HG02938 (cell line): ENCODE measurements around the gene CSAG1.
"Not testable (repeated sequence)": the region's sequence is repeated elsewhere in the genome, so short reads cannot be mapped to it uniquely, and the experiment has no call there.

Experiments
- ATAC-seq: cut with Tn5 transposase; IDR thresholded peaks from one replicate; pipeline ENCODE4 v1.9.1; 2021; ENCODE audit warnings: mild to moderate bottlenecking, moderate library complexity; ENCODE audit not compliant: unreplicated experiment

Gene CSAG1, protein sequence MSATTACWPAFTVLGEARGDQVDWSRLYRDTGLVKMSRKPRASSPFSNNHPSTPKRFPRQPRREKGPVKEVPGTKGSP

DNA sequence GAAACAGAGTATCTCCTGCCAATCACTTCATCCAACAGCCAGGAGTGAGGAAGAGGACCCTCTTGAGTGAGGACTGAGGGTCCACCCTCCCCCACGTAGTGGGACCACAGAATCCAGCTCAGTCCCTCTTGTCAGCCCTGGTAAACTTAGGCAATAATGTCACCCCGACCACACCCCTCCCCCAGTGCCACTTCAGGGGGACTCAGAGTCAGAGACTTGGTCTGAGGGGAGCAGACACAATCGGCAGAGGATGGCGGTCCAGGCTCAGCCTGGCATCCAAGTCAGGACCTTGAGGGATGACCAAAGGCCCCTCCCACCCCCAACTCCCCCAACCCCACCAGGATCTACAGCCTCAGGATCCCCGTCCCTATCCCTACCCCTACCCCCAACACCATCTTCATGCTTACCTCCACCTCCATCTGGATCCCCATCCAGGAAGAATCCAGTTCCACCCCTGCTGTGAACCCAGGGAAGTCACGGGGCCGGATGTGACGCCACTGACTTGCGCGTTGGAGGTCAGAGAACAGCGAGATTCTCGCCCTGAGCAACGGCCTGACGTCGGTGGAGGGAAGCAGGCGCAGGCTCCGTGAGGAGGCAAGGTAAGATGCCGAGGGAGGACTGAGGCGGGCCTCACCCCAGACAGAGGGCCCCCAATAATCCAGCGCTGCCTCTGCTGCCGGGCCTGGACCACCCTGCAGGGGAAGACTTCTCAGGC lies at the start of gene CSAG1, which contains the start of gene MAGEA12:
TSS of gene CSAG1 (minus strand) at position 461 of the 715 bp plus-strand sequence. CDS start 1,261 bp downstream, outside the sequence.
TSS of gene MAGEA12 (plus strand) at position 497 of the 715 bp plus-strand sequence. CDS start 2,405 bp downstream, outside the sequence.
- no peak for ATAC-seq

DNA sequence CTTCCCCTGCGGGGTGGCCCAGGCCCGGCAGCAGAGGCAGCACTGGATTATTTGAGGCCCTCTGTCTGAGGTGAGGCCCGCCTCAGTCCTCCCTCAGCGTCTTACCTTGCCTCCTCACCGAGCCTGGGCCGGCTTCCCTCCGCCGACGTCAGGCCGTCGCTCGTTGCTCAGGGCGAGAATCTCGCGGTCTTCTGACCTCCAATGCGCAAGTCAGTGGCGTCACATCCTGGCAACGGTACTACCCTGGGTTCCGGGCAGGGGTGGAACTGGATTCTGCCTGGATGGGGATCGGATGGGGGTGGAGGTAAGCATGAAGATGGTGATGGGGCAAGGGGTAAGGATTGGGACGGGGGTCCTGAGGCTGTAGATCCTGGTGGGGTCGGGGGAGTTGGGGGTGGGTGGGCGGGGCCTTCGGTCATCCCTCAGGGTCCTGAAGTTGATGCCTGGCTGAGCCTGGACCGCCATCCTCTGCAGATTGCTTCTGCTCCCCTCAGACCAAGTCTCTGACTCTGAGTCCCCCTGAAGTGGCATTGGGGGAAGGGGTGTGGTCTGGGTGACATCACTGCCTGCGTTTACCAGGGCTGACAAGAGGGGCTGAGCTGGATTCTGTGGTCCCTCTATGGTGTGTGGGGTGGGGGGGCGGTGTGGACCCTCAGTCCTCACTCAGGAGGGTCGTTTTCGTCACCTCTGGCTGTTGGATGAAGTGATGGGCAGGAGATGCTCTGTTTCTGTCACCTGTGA lies 36.2 kb upstream of the CSAG1 start, which contains the start of gene MAGEA6:
TSS of gene MAGEA6 (minus strand) at position 141 of the 741 bp plus-strand sequence. CDS start 2,039 bp downstream, outside the sequence.
- not testable (repeated sequence) for ATAC-seq

GRCh38 chrX:152766562-152766961 lies 33.0 kb upstream of the CSAG1 start:
- not testable (repeated sequence) for ATAC-seq

DNA sequence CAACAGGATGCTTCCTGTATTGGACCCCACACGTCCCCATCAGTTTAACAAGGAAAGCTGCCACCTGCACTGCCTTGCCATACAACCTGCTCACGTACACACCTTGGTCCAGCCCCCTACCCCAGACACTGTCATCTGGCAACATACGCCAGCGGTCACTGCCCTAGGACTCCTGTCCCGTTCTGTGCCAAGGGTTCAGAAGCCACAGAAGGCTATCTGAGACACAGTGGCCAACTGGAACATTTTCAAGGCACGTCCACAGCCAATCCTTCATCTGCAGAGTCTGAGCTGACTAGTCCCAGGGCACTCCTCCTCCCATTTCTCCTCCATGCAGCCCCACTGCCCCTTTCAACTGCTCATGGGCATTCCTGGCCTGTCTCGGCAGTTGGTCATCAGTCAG lies 28.1 kb upstream of the CSAG1 start:
- not testable (repeated sequence) for ATAC-seq

DNA sequence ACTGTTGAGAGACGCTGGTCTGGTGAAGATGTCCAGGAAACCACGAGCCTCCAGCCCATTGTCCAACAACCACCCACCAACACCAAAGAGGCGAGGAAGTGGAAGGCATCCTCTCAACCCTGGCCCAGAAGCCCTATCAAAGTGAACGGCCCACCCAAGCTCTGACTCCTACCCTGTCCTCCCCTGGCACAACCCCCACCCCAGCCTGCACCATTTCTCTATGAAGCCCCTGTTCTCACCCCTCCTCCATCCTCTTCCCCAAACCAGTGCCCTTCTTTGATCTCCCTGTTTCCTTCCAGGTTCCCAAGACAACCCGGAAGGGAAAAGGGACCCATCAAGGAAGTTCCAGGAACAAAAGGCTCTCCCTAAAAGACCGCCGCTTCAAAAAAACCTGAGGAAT lies 26.0 kb upstream of the CSAG1 start:
- ATAC-seq = not testable (repeated sequence)

DNA sequence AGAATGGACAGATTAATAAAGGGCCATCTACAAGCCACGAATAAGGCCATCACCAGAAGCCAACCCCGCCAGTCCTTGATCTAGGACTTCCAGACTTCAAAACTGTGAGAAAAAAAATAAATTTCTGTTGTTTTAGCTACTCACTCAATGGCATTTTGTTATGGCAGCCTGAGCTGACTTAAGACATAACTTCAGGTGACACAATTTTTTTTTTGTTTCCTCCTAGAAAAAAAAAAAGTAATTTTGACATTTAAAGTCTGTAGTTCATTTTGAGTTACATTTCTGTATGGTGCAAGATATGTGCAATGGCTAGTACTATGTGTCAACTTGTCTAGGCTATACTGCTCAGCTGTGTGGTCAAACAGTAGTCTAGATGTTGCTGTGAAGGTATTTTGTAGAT lies 25.4 kb upstream of the CSAG1 start, which contains the start of gene CSAG3:
TSS of gene CSAG3 (plus strand) at position 301 of the 400 bp plus-strand sequence.
- not testable (repeated sequence) for ATAC-seq

DNA sequence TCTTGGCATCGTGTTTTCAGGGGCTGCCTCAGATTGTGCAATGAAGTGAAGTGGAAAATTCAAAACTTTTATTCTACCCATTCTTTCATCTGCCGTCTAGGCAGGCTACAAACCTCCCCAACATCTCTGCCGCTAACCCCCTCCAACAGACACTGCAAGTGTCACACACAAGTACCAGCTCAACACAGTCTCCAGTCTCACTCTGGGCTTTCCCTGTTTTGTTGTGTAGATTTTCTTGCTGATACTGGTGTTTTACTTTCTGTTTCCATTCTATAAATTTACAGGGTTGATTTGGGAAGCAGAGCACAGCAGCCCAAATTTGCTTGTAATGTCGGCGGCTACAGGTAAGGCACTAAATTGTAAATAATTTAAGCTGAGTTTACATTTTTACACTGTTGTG lies 21.4 kb upstream of the CSAG1 start:
- not testable (repeated sequence) for ATAC-seq

- ATAC-seq = not testable (repeated sequence)
Measured at GRCh38 chrX:152753686-152754650, 20.4 kb upstream of the CSAG1 start, which contains the start of gene MAGEA2. MAGEA2 (minus strand) TSS chrX:152753842; CDS start chrX:152751363, 2,479 bp downstream.

DNA sequence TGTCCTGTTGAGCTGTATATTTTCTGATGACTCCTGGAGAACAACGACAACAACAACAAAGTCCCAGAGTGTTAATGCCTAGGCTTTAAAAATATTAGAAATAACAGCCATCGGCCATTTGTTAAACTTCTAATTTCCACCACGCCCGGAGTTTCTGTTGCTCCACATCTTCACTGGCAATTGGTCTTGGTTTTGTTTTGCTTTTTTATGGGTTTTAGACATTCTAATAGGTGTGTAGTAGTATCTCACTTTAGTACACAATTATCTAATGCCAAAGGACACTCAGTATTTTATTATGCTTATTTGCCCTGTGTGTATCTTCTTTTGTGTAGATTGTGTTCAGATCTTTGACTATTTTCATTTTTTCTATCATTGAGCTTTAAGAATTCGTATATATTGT lies 5.0 kb upstream of the CSAG1 start:
- no peak for ATAC-seq

- ATAC-seq = not testable (repeated sequence)
Measured at GRCh38 chrX:152736528-152736927, 3.0 kb upstream of the CSAG1 start.

DNA sequence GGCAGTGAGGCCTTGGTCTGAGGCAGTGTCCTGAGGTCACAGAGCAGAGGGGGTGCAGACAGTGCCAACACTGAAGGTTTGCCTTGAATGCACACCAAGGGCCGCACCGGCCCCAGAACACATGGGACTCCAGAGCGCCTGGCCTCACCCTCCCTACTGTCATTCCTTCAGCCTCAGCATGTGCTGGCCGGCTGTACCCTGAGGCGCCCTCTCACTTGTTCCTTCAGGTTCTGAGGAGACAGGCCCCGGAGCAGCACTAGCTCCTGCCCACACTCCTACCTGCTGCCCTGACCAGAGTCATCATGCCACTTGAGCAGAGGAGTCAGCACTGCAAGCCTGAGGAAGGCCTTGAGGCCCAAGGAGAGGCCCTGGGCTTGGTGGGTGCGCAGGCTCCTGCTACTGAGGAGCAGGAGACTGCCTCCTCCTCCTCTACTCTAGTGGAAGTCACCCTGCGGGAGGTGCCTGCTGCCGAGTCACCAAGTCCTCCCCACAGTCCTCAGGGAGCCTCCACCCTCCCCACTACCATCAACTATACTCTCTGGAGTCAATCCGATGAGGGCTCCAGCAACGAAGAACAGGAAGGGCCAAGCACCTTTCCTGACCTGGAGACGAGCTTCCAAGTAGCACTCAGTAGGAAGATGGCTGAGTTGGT lies 2.5 kb upstream of the CSAG1 start:
- no peak for ATAC-seq

- no peak for ATAC-seq
Measured at GRCh38 chrX:152735101-152735500, 1.6 kb upstream of the CSAG1 start.

DNA sequence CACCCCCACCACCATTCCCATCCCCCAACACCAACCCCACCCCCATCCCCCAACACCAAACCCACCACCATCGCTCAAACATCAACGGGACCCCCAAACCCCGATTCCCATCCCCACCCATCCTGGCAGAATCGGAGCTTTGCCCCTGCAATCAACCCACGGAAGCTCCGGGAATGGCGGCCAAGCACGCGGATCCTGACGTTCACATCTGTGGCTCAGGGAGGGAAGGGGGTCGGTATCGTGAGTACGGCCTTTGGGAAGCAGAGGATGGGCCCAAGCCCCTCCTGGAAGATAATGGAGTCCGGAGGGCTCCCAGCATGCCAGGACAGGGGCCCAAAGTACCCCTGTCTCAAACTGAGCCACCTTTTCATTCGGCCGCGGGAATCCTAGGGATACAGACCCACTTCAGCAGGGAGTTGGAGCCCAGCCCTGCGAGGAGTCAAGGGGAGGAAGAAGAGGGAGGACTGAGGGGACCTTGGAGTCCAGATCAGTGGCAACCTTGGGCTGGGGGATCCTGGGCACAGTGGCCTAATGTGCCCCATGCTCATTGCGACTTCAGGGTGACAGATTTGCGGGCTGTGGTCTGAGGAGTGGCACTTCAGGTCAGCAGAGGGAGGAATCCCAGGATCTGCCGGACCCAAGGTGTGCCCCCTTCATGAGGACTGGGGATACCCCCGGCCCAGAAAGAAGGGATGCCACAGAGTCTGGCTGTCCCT lies 780 bp upstream of the CSAG1 start:
- ATAC-seq = not testable (repeated sequence)

- no peak for ATAC-seq
Measured at GRCh38 chrX:152725409-152725808, 8.1 kb downstream of the CSAG1 start.

DNA sequence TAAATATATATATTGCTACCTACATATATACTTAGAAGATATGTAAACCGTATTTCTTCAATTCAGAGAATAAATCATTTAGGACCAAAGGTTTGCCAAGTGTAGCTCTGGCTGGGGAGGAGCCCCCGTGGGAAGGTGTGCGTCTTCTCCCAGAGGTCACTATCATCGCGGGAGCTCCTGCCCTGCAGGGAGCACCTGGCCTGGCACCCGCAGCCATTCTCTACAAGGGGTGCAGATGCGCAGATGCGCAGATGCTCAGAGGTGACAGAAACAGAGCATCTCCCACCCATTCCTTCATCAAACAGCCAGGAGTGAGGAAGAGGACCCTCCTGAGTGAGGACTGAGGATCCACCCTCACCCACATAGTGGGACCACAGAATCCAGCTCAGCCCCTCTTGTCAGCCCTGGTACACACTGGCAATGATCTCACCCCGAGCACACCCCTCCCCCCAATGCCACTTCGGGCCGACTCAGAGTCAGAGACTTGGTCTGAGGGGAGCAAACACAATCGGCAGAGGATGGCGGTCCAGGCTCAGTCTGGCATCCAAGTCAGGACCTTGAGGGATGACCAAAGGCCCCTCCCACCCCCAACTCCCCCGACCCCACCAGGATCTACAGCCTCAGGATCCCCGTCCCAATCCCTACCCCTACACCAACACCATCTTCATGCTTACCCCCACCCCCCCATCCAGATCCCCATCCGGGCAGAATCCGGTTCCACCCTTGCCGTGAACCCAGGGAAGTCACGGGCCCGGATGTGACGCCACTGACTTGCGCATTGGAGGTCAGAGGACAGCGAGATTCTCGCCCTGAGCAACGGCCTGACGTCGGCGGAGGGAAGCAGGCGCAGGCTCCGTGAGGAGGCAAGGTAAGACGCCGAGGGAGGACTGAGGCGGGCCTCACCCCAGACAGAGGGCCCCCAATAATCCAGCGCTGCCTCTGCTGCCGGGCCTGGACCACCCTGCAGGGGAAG lies 19.4 kb downstream of the CSAG1 start, which contains the start of gene MAGEA2B:
TSS of gene MAGEA2B (plus strand) at position 814 of the 973 bp plus-strand sequence. CDS start 2,479 bp downstream, outside the sequence.
- not testable (repeated sequence) for ATAC-seq

- ATAC-seq = not testable (repeated sequence)
Measured at GRCh38 chrX:152713195-152713594, 20.3 kb downstream of the CSAG1 start.

- ATAC-seq = not testable (repeated sequence)
Measured at GRCh38 chrX:152709173-152709572, 24.3 kb downstream of the CSAG1 start, which contains the start of gene CSAG2. CSAG2 (minus strand) TSS chrX:152709273; CDS start chrX:152709112, 161 bp downstream.

DNA sequence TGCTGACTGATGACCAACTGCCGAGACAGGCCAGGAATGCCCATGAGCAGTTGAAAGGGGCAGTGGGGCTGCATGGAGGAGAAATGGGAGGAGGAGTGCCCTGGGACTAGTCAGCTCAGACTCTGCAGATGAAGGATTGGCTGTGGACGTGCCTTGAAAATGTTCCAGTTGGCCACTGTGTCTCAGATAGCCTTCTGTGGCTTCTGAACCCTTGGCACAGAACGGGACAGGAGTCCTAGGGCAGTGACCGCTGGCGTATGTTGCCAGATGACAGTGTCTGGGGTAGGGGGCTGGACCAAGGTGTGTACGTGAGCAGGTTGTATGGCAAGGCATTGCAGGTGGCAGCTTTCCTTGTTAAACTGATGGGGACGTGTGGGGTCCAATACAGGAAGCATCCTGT lies 27.0 kb downstream of the CSAG1 start:
- ATAC-seq = not testable (repeated sequence)
